H9 (cell line): Measurements from ENCODE around the gene RHEX. TPM values are rescaled to one million over a fixed set of nuclear protein-coding genes. Genes with fewer than 3 reads are reported as not detected.

ENCODE experiments used
- DNase-seq: peaks from one replicate; pipeline ENCODE4 v3.0.0-alpha.2; 2017
- H2AFZ ChIP-seq: one replicate; pipeline ENCODE4 v1.6.1; 2013; ENCODE audit warnings: mild to moderate bottlenecking, low read length, control low read depth, moderate library complexity
- H2AK5ac ChIP-seq: 2 replicates; pipeline ENCODE4 v1.6.1; 2013; ENCODE audit warnings: low read length, control low read depth, mixed read lengths; ENCODE audit not compliant: insufficient read length
- H2BK120ac ChIP-seq: one replicate; pipeline ENCODE4 v1.6.1; 2013; ENCODE audit warnings: low read depth, mild to moderate bottlenecking, low read length, control low read depth, inconsistent platforms; ENCODE audit not compliant: poor library complexity, severe bottlenecking
- H2BK12ac ChIP-seq: 2 replicates; pipeline ENCODE4 v1.6.1; 2013; ENCODE audit warnings: low read length, control low read depth, mixed read lengths, low read depth; ENCODE audit not compliant: insufficient read length
- H2BK15ac ChIP-seq: 2 replicates; pipeline ENCODE4 v1.6.1; 2013; ENCODE audit warnings: low read depth, low read length, control low read depth
- H2BK20ac ChIP-seq: one replicate; pipeline ENCODE4 v1.6.1; 2013; ENCODE audit warnings: low read depth, mild to moderate bottlenecking, low read length, control low read depth, inconsistent platforms; ENCODE audit not compliant: poor library complexity, severe bottlenecking
- H2BK5ac ChIP-seq: 2 replicates; pipeline ENCODE4 v1.6.1; 2013; ENCODE audit warnings: low read length, control low read depth, mixed read lengths; ENCODE audit not compliant: insufficient read length
- H3K14ac ChIP-seq: 2 replicates; pipeline ENCODE4 v1.6.1; 2013; ENCODE audit warnings: low read length, control low read depth; ENCODE audit not compliant: insufficient read depth
- H3K18ac ChIP-seq: 2 replicates; pipeline ENCODE4 v1.6.1; 2013; ENCODE audit warnings: low read depth, mild to moderate bottlenecking, mixed read lengths, low read length, control low read depth; ENCODE audit not compliant: insufficient read length
- H3K23ac ChIP-seq: 2 replicates; pipeline ENCODE4 v1.6.1; 2013; ENCODE audit warnings: low read length, control low read depth, mixed read lengths, low read depth; ENCODE audit not compliant: insufficient read length
- H3K23me2 ChIP-seq: 2 replicates; pipeline ENCODE4 v1.6.1; 2013; ENCODE audit warnings: low read depth, mild to moderate bottlenecking, mixed read lengths, low read length, control low read depth; ENCODE audit not compliant: insufficient read length, poor library complexity, severe bottlenecking
- H3K27ac ChIP-seq: 2 replicates; pipeline ENCODE4 v1.5.1; 2013; ENCODE audit warnings: low read length, control low read depth, mixed read lengths, low read depth; ENCODE audit not compliant: insufficient read length
- H3K27me3 ChIP-seq: 2 replicates; pipeline ENCODE4 v1.6.1; 2013; ENCODE audit warnings: low read length, control low read depth, inconsistent platforms; ENCODE audit not compliant: insufficient read depth
- H3K4ac ChIP-seq: 2 replicates; pipeline ENCODE4 v1.6.1; 2013; ENCODE audit warnings: low read depth, mild to moderate bottlenecking, control low read depth, inconsistent platforms, low read length, moderate library complexity
- H3K4me1 ChIP-seq: 2 replicates; pipeline ENCODE4 v1.6.1; 2013; ENCODE audit warnings: low read length, control low read depth, inconsistent platforms; ENCODE audit not compliant: insufficient read depth
- H3K4me2 ChIP-seq: 2 replicates; pipeline ENCODE4 v1.6.1; 2013; ENCODE audit warnings: low read length, control low read depth, mixed read lengths; ENCODE audit not compliant: insufficient read length, insufficient read depth
- H3K56ac ChIP-seq: 2 replicates; pipeline ENCODE4 v1.6.1; 2013; ENCODE audit warnings: low read depth, mild to moderate bottlenecking, mixed read lengths, low read length, control low read depth; ENCODE audit not compliant: insufficient read length
- H3K79me1 ChIP-seq: 2 replicates; pipeline ENCODE4 v1.6.1; 2013; ENCODE audit warnings: low read depth, mild to moderate bottlenecking, moderate library complexity, low read length, control low read depth, inconsistent platforms; ENCODE audit not compliant: insufficient read depth, poor library complexity, severe bottlenecking
- H3K79me2 ChIP-seq: 2 replicates; pipeline ENCODE4 v1.6.1; 2013; ENCODE audit warnings: low read length, control low read depth, inconsistent platforms; ENCODE audit not compliant: insufficient read depth
- H3K9ac ChIP-seq: 2 replicates; pipeline ENCODE4 v1.6.1; 2013; ENCODE audit warnings: low read length, control low read depth, mixed read lengths; ENCODE audit not compliant: insufficient read length; ENCODE audit errors: extremely low read depth
- H3K9me3 ChIP-seq: one replicate; pipeline ENCODE4 v1.6.1; 2013; ENCODE audit warnings: low read depth, low read length, inconsistent platforms; ENCODE audit not compliant: control insufficient read depth
- H3T11ph ChIP-seq: one replicate; pipeline ENCODE4 v1.6.1; 2013; ENCODE audit warnings: mild to moderate bottlenecking, low read length, control low read depth, inconsistent platforms
- H4K20me1 ChIP-seq: one replicate; pipeline ENCODE4 v1.6.1; 2013; ENCODE audit not compliant: control insufficient read depth, insufficient read length, insufficient read depth
- H4K5ac ChIP-seq: 2 replicates; pipeline ENCODE4 v1.6.1; 2013; ENCODE audit warnings: low read depth, mild to moderate bottlenecking, mixed read lengths, low read length, control low read depth; ENCODE audit not compliant: insufficient read length
- H4K8ac ChIP-seq: replicated peaks from 2 replicates; pipeline ENCODE4 v1.6.1; 2013; ENCODE audit warnings: low read length, control low read depth, mixed read lengths, low read depth; ENCODE audit not compliant: insufficient read length
- H4K91ac ChIP-seq: 2 replicates; pipeline ENCODE4 v1.6.1; 2013; ENCODE audit warnings: low read depth, mild to moderate bottlenecking, moderate library complexity, mixed read lengths, low read length, control low read depth; ENCODE audit not compliant: insufficient read length
- H3K27ac Mint-ChIP-seq, 3 experiments: 2 replicates in 2 of 3; 3 replicates in 1 of 3; pipeline ENCODE4 v1.8.0; 2020 to 2021; ENCODE audit warnings: mixed read lengths in 3 of 3, mild to moderate bottlenecking in 1 of 3, moderate library complexity in 1 of 3
- H3K27me3 Mint-ChIP-seq: 2 replicates; pipeline ENCODE4 v1.8.0; 2021; ENCODE audit warnings: low read depth, mild to moderate bottlenecking, moderate library complexity, mixed read lengths
- H3K36me3 Mint-ChIP-seq, 3 experiments: 2 replicates in 2 of 3; 3 replicates in 1 of 3; pipeline ENCODE4 v1.8.0; 2020 to 2021; ENCODE audit warnings: low read depth in 3 of 3, mixed read lengths in 3 of 3; ENCODE audit not compliant: insufficient read depth in 1 of 3
- H3K4me1 Mint-ChIP-seq, 2 experiments: 2 replicates each; pipeline ENCODE4 v1.8.0; 2020; ENCODE audit warnings: mixed read lengths in 2 of 2
- H3K4me3 Mint-ChIP-seq, 2 experiments: 2 replicates in 1 of 2; 3 replicates in 1 of 2; pipeline ENCODE4 v1.8.0; 2020 to 2021; ENCODE audit warnings: mild to moderate bottlenecking in 2 of 2, mixed read lengths in 2 of 2, moderate library complexity in 1 of 2
- H3K9me3 Mint-ChIP-seq, 2 experiments: 2 replicates in 1 of 2; 3 replicates in 1 of 2; pipeline ENCODE4 v1.8.0; 2020; ENCODE audit warnings: mild to moderate bottlenecking in 2 of 2, mixed read lengths in 2 of 2, moderate library complexity in 1 of 2
- CTCF ChIP-seq: fragments of 200-600 bp; sonication (generic); conservative IDR thresholded peaks from 3 replicates; pipeline ENCODE4 v1.8.0; 2021; ENCODE audit warnings: antibody characterized with exemption, mild to moderate bottlenecking
- total RNA-seq: library from RNA; stranded (reverse); gene quantifications from 2 replicates; pipeline ENCODE4 v1.2.1, GENCODE V29; 2021

RHEX gene
- total RNA-seq, 1 experiment from 2014 or later, result not detected

GRCh38 chr1:206102292-206102936 is 49.4 kb downstream of the RHEX start:
- no peak overlapping the region for H3K18ac ChIP-seq
- Mint-ChIP-seq H3K4me1 (peaks cover 0 to 2% of the 10 kb centered on the region in 2 experiments; a peak in 2 of 4 replicates), H3K36me3 (no peaks in the 10 kb centered on the region), H3K27ac (no peak overlapping the region), H3K4me3 (no peak overlapping the region), H3K9me3 (no peaks in the 10 kb centered on the region), H3K27me3 (no peaks in the 10 kb centered on the region; the same call in 1 of the 2 replicates)
- H2BK5ac ChIP-seq, result no peak overlapping the region
- no peak overlapping the region for H3K23ac ChIP-seq
- H3K79me1 ChIP-seq, result no peaks in the 10 kb centered on the region
- H4K20me1 ChIP-seq, result no peaks in the 10 kb centered on the region
- no peak overlapping the region for H3K4ac ChIP-seq
- DNase-seq, result no peak
- H2BK20ac ChIP-seq, result no peak overlapping the region
- H3K27ac ChIP-seq, result no peak overlapping the region
- no peak overlapping the region for H3K9ac ChIP-seq
- no peak overlapping the region for H2AK5ac ChIP-seq
- no peak overlapping the region for H4K5ac ChIP-seq
- no peak overlapping the region for H2BK120ac ChIP-seq
- no peaks in the 10 kb centered on the region for H3K27me3 ChIP-seq
- H3K4me1 ChIP-seq, result no peaks in the 10 kb centered on the region
- H4K91ac ChIP-seq, result no peak overlapping the region
- no peak overlapping the region for H2BK12ac ChIP-seq
- H3K14ac ChIP-seq, result no peak overlapping the region
- no peak overlapping the region for H4K8ac ChIP-seq
- H3K79me2 ChIP-seq, result no peaks in the 10 kb centered on the region
- H2AFZ ChIP-seq, result no peak overlapping the region
- H2BK15ac ChIP-seq, result no peak overlapping the region
- H3K56ac ChIP-seq, result no peak overlapping the region
- no peak overlapping the region for H3K4me2 ChIP-seq
- no peak overlapping the region for H3T11ph ChIP-seq
- no peak for TF ChIP-seq CTCF
- no peaks in the 10 kb centered on the region for H3K23me2 ChIP-seq
- H3K9me3 ChIP-seq, result no peaks in the 10 kb centered on the region
